Measurements from ENCODE around the gene FSTL4.

- TF ChIP-seq RFX5 (IDR thresholded peaks at IDR 0.05; ENCODE audit: low read depth, low read length) (no peak), POLR2A (IDR thresholded peaks at IDR 0.05; ENCODE audit: low read depth, low read length) (no peak), MXI1 (IDR thresholded peaks at IDR 0.05; ENCODE audit: borderline replicate concordance, low read depth, low read length) (no peak), CTCF (conservative IDR thresholded peaks at IDR 0.05; ENCODE audit: low read depth, low read length) (no peak), RAD21 (IDR thresholded peaks at IDR 0.05; ENCODE audit: low read length) (no peak), ELK1 (IDR thresholded peaks at IDR 0.05; ENCODE audit: borderline replicate concordance, low read depth, low read length) (no peak), BHLHE40 (IDR thresholded peaks at IDR 0.05; ENCODE audit: low read depth, low read length) (no peak), RCOR1 (IDR thresholded peaks at IDR 0.05; ENCODE audit: insufficient replicate concordance, low read length) (no peak), MAFK (IDR thresholded peaks at IDR 0.05; ENCODE audit: low read depth, low read length) (no peak), NFE2L2 (IDR thresholded peaks at IDR 0.05; ENCODE audit: low read depth, low read length) (no peak), CEBPB (IDR thresholded peaks at IDR 0.05; ENCODE audit: low read depth, low read length) (no peak), USF2 (IDR thresholded peaks at IDR 0.05; ENCODE audit: low read depth, low read length) (no peak), MAZ (IDR thresholded peaks at IDR 0.05; ENCODE audit: borderline replicate concordance, low read depth, low read length) (no peak)
Measured at GRCh38 chr5:133627180-133627579, 14.8 kb upstream of the FSTL4 start.

Measured in IMR-90 (cell line).